Lower leg skin (tissue), 4 donors: ENCODE measurements around the gene PPP4C. TPM values are rescaled to one million over a fixed set of nuclear protein-coding genes. Genes with fewer than 3 reads are reported as not detected.

Experiments
- DNase-seq, 2 donors: peaks; one replicate each; pipeline ENCODE4 v3.0.0-alpha.2; 2019; ENCODE audit warnings: low spot score in 2 of 2
- H3K4me3 ChIP-seq: fragments of 200-600 bp; sonication (generic); 2 replicates; pipeline ENCODE4 v1.5.1; 2017; ENCODE audit warnings: mild to moderate bottlenecking, low read depth; ENCODE audit not compliant: poor library complexity, severe bottlenecking
- POLR2A ChIP-seq, 2 donors: fragments of 450-650 bp; IDR thresholded peaks; one replicate each; pipeline ENCODE4 v1.6.1; 2016 to 2017; ENCODE audit warnings: antibody characterized with exemption in 2 of 2, mild to moderate bottlenecking in 1 of 2, moderate library complexity in 1 of 2
- whole genome bisulfite sequencing, 2 donors: methylation state at CpG; one replicate each; pipeline ENCODE4 v1.1.5; 2018; 5-methylcytosine and 5-hydroxymethylcytosine counted together
- intact Hi-C: fragments of 100-400 bp; cut with DNase I; formaldehyde crosslinking; loops from one replicate; pipeline ENCODE4 v1.15.0; 2023; ENCODE audit warnings: low total_unique reads
- total RNA-seq, 4 donors: library from RNA; depleted of rRNA; stranded (reverse); fragments of >200 nt; gene quantifications; one replicate each; pipeline ENCODE4 v1.1.0, GENCODE V29; 2016
- TF ChIP-seq, protein P1 (sequence below), 3 donors: fragments of 450-650 bp; IDR thresholded peaks; one replicate each; pipeline ENCODE4 v1.5.1; 2016; ENCODE audit warnings: antibody characterized with exemption in 3 of 3, mild to moderate bottlenecking in 3 of 3, moderate library complexity in 2 of 3

The PPP4C gene
- total RNA-seq, 4 donors from 2014 or later: 53.3 to 75.4 (median 67.4) TPM

DNA sequence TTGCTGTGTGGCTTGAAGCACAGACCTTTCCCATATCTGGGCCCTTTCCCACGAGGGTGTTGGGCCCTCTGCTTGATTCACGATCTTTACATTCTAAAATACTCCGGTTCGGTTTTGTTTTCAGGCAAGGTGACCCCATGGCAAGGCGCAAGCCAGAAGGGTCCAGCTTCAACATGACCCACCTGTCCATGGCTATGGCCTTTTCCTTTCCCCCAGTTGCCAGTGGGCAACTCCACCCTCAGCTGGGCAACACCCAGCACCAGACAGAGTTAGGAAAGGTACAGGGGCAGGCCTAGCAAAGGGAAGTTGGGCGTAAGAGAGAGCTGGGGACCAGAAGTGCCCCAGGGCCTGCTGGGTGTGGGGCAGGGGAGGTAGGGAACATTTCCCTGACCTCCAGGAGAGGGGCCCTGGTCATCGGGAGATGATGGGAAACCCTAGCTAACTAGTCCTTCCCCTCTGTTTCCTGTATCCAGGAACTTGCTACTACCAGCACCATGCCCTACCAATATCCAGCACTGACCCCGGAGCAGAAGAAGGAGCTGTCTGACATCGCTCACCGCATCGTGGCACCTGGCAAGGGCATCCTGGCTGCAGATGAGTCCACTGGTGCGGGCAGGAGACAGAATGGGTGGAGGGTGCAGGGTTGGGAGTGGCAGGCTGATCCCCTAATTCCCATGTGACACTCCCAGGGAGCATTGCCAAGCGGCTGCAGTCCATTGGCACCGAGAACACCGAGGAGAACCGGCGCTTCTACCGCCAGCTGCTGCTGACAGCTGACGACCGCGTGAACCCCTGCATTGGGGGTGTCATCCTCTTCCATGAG is 8.8 kb upstream of the PPP4C start:
- TF ChIP-seq POLR2A (IDR thresholded peaks at IDR 0.05): no peak
- TF ChIP-seq, protein P1, sequence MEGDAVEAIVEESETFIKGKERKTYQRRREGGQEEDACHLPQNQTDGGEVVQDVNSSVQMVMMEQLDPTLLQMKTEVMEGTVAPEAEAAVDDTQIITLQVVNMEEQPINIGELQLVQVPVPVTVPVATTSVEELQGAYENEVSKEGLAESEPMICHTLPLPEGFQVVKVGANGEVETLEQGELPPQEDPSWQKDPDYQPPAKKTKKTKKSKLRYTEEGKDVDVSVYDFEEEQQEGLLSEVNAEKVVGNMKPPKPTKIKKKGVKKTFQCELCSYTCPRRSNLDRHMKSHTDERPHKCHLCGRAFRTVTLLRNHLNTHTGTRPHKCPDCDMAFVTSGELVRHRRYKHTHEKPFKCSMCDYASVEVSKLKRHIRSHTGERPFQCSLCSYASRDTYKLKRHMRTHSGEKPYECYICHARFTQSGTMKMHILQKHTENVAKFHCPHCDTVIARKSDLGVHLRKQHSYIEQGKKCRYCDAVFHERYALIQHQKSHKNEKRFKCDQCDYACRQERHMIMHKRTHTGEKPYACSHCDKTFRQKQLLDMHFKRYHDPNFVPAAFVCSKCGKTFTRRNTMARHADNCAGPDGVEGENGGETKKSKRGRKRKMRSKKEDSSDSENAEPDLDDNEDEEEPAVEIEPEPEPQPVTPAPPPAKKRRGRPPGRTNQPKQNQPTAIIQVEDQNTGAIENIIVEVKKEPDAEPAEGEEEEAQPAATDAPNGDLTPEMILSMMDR (IDR thresholded peaks at IDR 0.05): no peak
- WGBS, 2 donors: 20 to 39% methylated on average over 12 to 21 of the region's 21 CpGs

DNA sequence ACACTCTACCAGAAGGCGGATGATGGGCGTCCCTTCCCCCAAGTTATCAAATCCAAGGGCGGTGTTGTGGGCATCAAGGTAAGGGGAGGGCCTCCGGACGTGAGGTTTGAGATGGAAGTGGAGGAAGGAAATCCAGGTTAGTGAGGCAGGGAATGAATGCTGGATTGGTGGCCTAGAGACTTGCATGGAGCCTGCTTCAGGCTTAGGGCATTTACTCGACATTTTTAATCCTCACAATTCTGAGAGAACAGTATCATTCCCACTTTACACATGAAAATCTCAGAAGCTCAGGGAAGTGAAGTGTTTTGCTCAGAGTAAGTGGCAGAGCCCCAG is 8.2 kb upstream of the PPP4C start:
- TF ChIP-seq POLR2A (IDR thresholded peaks at IDR 0.05): no peak
- TF ChIP-seq, protein P1 (IDR thresholded peaks at IDR 0.05): no peak
- no peak for DNase-seq
- intact Hi-C loops: no loop called here
- 60 to 70% methylated on average over 6 of the region's 6 CpGs for WGBS, 2 donors
- H3K4me3 ChIP-seq: no peak overlapping the region

More for the DNA sequence above, 8.8 kb upstream of the PPP4C start:
- no peak for DNase-seq
- peak overlapping the region; percentile 98 for H3K4me3 ChIP-seq
- intact Hi-C loops: no loop called here

DNA sequence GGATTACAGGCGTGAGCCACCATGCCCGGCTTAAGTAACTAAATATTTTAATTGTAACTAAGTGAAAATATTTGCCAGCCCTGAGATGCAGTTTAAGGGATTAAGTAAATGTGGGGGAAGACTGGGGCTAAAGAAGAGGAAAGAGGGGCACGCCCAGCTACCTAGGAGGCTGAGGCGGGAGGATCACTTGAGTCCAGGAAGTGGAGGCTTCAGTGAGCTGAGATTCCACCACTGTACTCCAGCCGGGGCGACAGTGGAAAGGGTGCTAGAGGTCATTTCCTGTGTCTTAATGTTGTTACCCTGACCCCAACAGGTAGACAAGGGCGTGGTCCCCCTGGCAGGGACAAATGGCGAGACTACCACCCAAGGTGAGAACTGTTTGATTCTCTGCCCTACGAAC is 7.5 kb upstream of the PPP4C start:
- intact Hi-C loops: no loop called here
- no peak for TF ChIP-seq POLR2A (IDR thresholded peaks at IDR 0.05)
- TF ChIP-seq, protein P1 (IDR thresholded peaks at IDR 0.05): no peak
- WGBS, 2 donors: 77 to 78% methylated on average over 9 of the region's 9 CpGs
- no peak for DNase-seq
- H3K4me3 ChIP-seq: no peak overlapping the region

DNA sequence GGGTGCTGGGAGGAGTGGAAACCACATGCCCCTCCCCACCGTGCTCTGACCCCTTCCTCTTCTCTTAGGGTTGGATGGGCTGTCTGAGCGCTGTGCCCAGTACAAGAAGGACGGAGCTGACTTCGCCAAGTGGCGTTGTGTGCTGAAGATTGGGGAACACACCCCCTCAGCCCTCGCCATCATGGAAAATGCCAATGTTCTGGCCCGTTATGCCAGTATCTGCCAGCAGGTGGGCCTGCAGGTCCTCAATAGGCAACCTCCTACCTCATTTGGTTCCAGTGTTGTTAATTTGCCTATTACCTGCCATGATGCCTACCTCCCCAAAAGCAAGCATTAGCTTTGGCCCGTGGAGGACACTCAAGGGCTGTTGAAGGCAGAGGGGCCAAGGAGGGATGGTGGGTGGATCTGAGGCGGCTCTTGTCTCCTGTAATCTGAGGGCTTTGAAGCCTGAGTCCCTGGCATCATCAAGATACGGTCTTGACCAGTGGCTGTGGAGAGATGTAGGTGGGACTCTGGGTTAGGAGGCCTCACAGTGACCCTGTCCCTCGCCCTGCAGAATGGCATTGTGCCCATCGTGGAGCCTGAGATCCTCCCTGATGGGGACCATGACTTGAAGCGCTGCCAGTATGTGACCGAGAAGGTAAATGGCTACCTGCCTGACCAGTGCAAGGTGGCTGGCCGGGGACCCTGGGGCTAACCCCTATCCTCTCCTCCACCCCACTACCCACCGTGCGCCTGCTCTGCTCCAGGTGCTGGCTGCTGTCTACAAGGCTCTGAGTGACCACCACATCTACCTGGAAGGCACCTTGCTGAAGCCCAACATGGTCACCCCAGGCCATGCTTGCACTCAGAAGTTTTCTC is 6.8 kb upstream of the PPP4C start:
- no peak overlapping the region for H3K4me3 ChIP-seq
- no peak for DNase-seq
- TF ChIP-seq, protein P1 (IDR thresholded peaks at IDR 0.05): no peak
- no peak for TF ChIP-seq POLR2A (IDR thresholded peaks at IDR 0.05)
- intact Hi-C loops: no loop called here
- 79% methylated on average over 17 of the region's 17 CpGs for WGBS, 2 donors

- 78 to 81% methylated on average over 29 to 31 of the region's 31 CpGs for WGBS, 2 donors
- intact Hi-C loops: no loop called here
Observed at GRCh38 chr16:30069611-30070462, 6.0 kb upstream of the PPP4C start.

More at GRCh38 chr16:30069611-30070462, 6.0 kb upstream of the PPP4C start:
- H3K4me3 ChIP-seq: no peak overlapping the region
- no peak for DNase-seq
- no peak for TF ChIP-seq POLR2A (IDR thresholded peaks at IDR 0.05)
- TF ChIP-seq, protein P1 (IDR thresholded peaks at IDR 0.05): no peak
